NCI-H226 (cell line): ENCODE data around the gene RAB11FIP3.
A peak's percentile ranks its signal among the peaks of the same experiment; 100 is the strongest.
"Not testable (repeated sequence)": the region's sequence is repeated elsewhere in the genome, so short reads cannot be mapped to it uniquely, and the experiment has no call there.

ENCODE experiments used
- DNase-seq: peaks from one replicate; pipeline ENCODE4 v3.0.0-alpha.2; 2015

RAB11FIP3 gene

GRCh38 chr16:392450-393030 is 32.9 kb upstream of the RAB11FIP3 start:
- DNase-seq = no peak

GRCh38 chr16:396199-396598 is 29.2 kb upstream of the RAB11FIP3 start:
- no peak for DNase-seq

GRCh38 chr16:396605-397004 is 28.8 kb upstream of the RAB11FIP3 start:
- no peak for DNase-seq

- DNase-seq = peak; percentile 49
Observed at GRCh38 chr16:397135-397661, 28.3 kb upstream of the RAB11FIP3 start, which contains the start of gene NME4. TSS of gene NME4 (plus strand) at chr16:397199. CDS start at chr16:397223, 24 bp downstream.

- no peak for DNase-seq
Observed at GRCh38 chr16:397736-398332, 27.6 kb upstream of the RAB11FIP3 start.

- DNase-seq = no peak
Observed at GRCh38 chr16:398561-399339, 26.7 kb upstream of the RAB11FIP3 start.

- DNase-seq = no peak
Observed at GRCh38 chr16:399340-400019, 26.0 kb upstream of the RAB11FIP3 start.

GRCh38 chr16:400061-400591 is 25.3 kb upstream of the RAB11FIP3 start:
- DNase-seq = no peak

GRCh38 chr16:401468-402348 is 23.7 kb upstream of the RAB11FIP3 start, which contains the start of gene DECR2:
TSS of gene DECR2 (plus strand) at chr16:401885. CDS start at chr16:401964, 79 bp downstream.
- peak; percentile 66 for DNase-seq

- DNase-seq = no peak
Observed at GRCh38 chr16:404971-405486, 20.4 kb upstream of the RAB11FIP3 start.

GRCh38 chr16:405548-406506 is 19.6 kb upstream of the RAB11FIP3 start:
- peak; percentile 84 for DNase-seq

GRCh38 chr16:407253-407652 is 18.2 kb upstream of the RAB11FIP3 start:
- DNase-seq = no peak

- DNase-seq = no peak
Observed at GRCh38 chr16:410516-411178, 14.8 kb upstream of the RAB11FIP3 start.

GRCh38 chr16:411576-412265 is 13.7 kb upstream of the RAB11FIP3 start:
- no peak for DNase-seq

- DNase-seq = peak; percentile 22
Observed at GRCh38 chr16:414395-415169, 10.9 kb upstream of the RAB11FIP3 start.

- not testable (repeated sequence) for DNase-seq
Observed at GRCh38 chr16:415170-415498, 10.3 kb upstream of the RAB11FIP3 start.

- DNase-seq = not testable (repeated sequence)
Observed at GRCh38 chr16:422179-422578, 3.3 kb upstream of the RAB11FIP3 start.

GRCh38 chr16:424033-424622 is 1.3 kb upstream of the RAB11FIP3 start:
- peak; percentile 100 for DNase-seq
